ENCODE data around the gene AMFR. TPM values are rescaled to one million over a fixed set of nuclear protein-coding genes. Genes with fewer than 3 reads are reported as not detected.
A peak's percentile ranks its signal among the peaks of the same experiment; 100 is the strongest.

The AMFR gene
- total RNA-seq, 2 experiments from 2014 or later = 42.0 to 45.4 TPM

DNA sequence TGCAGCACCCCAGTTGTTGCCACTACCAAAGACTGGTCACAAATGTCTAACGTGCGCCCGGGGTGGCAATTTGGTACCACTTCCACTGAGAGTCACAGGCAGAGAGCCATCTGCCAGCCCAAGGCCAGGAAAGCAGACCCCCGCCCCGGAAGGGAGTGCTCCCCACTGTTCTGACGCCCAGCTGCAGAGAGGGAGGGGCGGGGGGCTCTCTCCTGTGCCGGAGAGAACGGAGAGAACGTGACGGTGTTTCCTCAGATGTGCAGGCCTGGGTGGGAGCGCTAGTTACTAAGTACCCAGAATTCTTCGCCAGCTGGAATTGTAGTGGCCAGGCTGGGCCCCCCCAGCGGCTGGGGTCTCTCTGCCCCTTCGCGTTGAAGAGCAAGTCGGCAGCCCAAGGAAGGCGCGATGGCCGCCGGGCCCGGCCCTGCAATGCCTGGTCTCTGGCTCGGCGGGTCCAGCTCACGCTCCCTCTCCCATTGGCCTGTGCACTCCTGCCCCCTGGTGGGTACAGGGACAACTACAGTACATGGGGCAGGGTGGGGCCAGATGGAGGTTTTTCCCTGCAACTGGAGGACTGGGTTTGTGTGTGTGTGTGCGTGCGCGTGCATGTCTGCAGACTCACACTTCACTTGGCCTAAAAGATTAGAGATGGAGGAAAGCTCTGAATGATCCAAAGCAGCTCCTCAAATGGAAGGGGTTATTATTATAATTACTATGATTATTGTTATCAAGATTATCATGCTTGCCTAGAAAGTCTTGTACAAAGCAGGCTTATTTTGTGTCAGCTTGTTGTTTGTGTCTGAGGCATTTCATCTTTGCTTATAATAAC lies 107.1 kb downstream of the AMFR start:
- H3K4me1 Mint-ChIP-seq (ENCODE audit: low read depth) = peaks cover 3% of the 10 kb centered on the region
- ChIA-PET CTCF (interaction anchor here (0.6 to 4.3 kb wide), 40 partner anchors 9 to 853 kb away, joined by 3 to 123 read pairs (median 4); no protein-coding TSS in a partner anchor), POLR2A (no interaction called here)
- DNase-seq = peak; percentile 87
- H3K4me3 Mint-ChIP-seq = no peak overlapping the region
- intact Hi-C loops (cut with micrococcal nuclease) = loop anchor here (1.0 to 10.0 kb wide), 6 partner anchors 39 to 853 kb away; no protein-coding TSS in a partner anchor
- no peak overlapping the region for H3K27ac Mint-ChIP-seq
- no peaks in the 10 kb centered on the region for H3K9me3 Mint-ChIP-seq
- H3K27me3 Mint-ChIP-seq = no peaks in the 10 kb centered on the region
- no peaks in the 10 kb centered on the region for H3K36me3 Mint-ChIP-seq

DNA sequence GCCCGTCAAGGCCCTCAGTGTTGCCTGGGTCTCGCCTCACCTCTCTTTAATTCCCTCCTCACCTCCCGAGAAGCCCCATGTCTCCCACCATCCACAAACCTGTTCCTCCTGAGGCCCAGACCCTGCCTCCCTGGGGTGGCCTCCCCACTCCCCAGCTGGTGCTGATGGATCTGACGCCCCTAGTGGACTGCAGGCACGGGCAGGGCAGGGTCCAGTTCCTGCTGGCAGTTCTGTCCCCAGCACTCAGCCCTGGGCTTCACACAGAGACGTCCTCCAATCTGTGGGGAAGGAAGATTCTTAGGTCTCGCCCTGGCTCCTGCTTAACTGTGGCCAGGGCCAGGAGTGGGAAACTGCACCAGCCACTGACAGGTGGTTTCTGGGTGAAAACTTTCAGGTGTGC lies 108.8 kb downstream of the AMFR start:
- ChIA-PET POLR2A (no interaction called here), CTCF (interaction anchor here (2.4 to 4.3 kb wide), 3 partner anchors 275 to 852 kb away, joined by 10 to 123 read pairs (median 38); no protein-coding TSS in a partner anchor)
- H3K4me1 Mint-ChIP-seq (ENCODE audit: low read depth) = peaks cover 3% of the 10 kb centered on the region
- no peaks in the 10 kb centered on the region for H3K9me3 Mint-ChIP-seq
- no peak overlapping the region for H3K4me3 Mint-ChIP-seq
- no peaks in the 10 kb centered on the region for H3K36me3 Mint-ChIP-seq
- no peaks in the 10 kb centered on the region for H3K27me3 Mint-ChIP-seq
- no peak for DNase-seq
- H3K27ac Mint-ChIP-seq = no peak overlapping the region
- intact Hi-C loops (cut with micrococcal nuclease) = loop anchor here (10.0 kb wide), 1 partner anchor 852 kb away; no protein-coding TSS in a partner anchor

DNA sequence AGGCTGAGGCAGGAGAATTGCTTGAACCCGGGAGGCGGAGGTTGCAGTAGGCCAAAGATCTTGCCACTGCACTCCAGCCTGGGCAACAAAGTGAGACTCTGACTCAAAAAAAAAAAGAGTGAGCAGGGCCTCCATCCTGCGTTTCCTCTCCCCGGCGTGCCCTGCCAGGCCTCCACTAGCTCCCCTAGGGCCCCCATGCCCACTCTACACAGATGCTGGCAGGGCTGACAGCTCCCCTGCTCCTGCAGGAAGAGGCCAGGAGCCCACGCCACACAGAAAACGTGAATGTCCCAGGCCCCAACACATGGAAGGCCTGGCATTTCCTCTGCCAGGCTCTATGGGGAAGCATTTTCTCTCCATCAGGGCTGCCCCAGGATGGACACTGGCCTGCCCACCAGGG lies 109.4 kb downstream of the AMFR start:
- ChIA-PET POLR2A (no interaction called here), CTCF (interaction anchor here (1.0 to 4.3 kb wide), 2 partner anchors 371 to 374 kb away, joined by 3 to 123 read pairs; no protein-coding TSS in a partner anchor)
- H3K27me3 Mint-ChIP-seq = no peaks in the 10 kb centered on the region
- H3K4me1 Mint-ChIP-seq (ENCODE audit: low read depth) = peaks cover 3% of the 10 kb centered on the region
- H3K4me3 Mint-ChIP-seq = no peak overlapping the region
- H3K9me3 Mint-ChIP-seq = no peaks in the 10 kb centered on the region
- no peak for DNase-seq
- H3K27ac Mint-ChIP-seq = no peak overlapping the region
- intact Hi-C loops (cut with micrococcal nuclease) = loop anchor here (10.0 kb wide), 1 partner anchor 851 kb away; no protein-coding TSS in a partner anchor
- H3K36me3 Mint-ChIP-seq = no peaks in the 10 kb centered on the region

DNA sequence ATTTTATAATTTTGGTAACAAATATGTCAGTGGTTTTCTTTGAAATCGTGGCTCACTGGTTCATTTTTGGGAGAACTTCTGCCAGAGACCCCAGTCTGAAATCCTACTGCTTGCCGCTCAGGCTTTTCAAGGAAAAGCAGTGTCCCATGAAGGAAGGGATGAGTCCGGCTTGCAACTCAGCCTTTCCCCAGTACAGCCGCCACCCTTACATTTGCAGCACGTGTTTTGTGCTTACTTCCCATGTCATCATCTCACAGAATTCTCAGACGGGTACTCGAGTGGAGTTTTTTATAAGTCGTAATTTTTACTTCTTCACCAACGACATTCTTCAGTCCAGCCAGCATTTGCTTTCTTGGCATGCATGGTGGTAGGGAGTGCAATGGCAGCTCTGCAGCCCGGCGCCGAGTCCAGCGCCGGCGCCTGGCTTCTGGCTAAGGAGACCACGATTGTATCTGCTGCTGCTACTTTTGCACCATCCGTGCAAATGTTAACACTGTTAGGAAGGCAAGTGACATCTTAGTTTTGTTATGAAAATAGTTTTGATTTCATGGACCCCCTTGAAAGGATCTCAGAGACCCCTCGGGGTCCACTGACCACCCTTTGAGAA lies 111.0 kb downstream of the AMFR start:
- Mint-ChIP-seq H3K9me3 (no peaks in the 10 kb centered on the region), H3K4me3 (no peak overlapping the region), H3K27me3 (no peaks in the 10 kb centered on the region), H3K36me3 (no peaks in the 10 kb centered on the region), H3K27ac (no peak overlapping the region), H3K4me1 (ENCODE audit: low read depth) (peaks cover 3% of the 10 kb centered on the region)
- CTCF ChIA-PET = no interaction called here
- intact Hi-C loops (cut with micrococcal nuclease) = loop anchor here (10.0 kb wide), 1 partner anchor 850 kb away; no protein-coding TSS in a partner anchor
- no peak for DNase-seq
- POLR2A ChIA-PET = no interaction called here

DNA sequence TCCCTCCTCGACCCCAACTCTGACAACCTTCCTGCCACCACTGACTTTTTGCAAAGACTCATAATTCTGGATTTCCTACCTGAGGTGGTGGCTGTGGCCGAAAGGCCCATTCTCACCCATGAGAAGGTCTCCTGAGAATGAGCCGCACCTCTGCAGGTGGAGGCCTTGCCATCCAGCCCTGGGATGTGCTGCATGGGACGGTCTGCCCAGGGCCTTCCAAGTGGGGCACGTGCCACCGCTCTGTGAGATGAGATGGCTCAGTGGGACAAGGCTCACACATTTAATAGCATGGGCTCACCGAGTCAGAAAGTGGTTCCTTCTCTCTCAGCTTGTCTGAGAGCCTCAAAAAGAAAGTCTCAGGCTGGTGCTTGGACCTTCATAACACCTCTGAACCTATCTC lies 112.8 kb downstream of the AMFR start:
- DNase-seq = no peak
- CTCF ChIA-PET = no interaction called here
- H3K27ac Mint-ChIP-seq = no peak overlapping the region
- no peaks in the 10 kb centered on the region for H3K36me3 Mint-ChIP-seq
- intact Hi-C loops (cut with micrococcal nuclease) = loop anchor here (10.0 kb wide), 1 partner anchor 848 kb away; no protein-coding TSS in a partner anchor
- no peak overlapping the region for H3K4me3 Mint-ChIP-seq
- POLR2A ChIA-PET = no interaction called here
- H3K27me3 Mint-ChIP-seq = no peaks in the 10 kb centered on the region
- no peaks in the 10 kb centered on the region for H3K4me1 Mint-ChIP-seq (ENCODE audit: low read depth)
- H3K9me3 Mint-ChIP-seq = no peaks in the 10 kb centered on the region

DNA sequence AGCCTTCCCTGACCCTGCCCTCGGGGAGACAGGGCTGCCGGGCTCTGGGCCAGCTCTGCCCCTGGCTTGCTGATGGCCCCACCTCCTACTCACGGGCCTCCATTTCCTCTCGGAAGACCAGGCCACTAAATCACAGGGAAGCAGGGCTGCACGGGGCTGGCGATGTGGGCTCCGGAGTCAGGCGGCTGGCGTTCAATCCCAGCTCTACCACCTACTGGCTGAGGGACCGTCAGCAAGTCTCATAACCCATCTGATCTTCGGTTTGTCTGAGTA lies 113.4 kb downstream of the AMFR start:
- ChIA-PET CTCF (no interaction called here), POLR2A (no interaction called here)
- Mint-ChIP-seq H3K9me3 (no peaks in the 10 kb centered on the region), H3K27me3 (no peaks in the 10 kb centered on the region), H3K4me1 (ENCODE audit: low read depth) (no peaks in the 10 kb centered on the region), H3K4me3 (no peak overlapping the region), H3K27ac (no peak overlapping the region), H3K36me3 (no peaks in the 10 kb centered on the region)
- intact Hi-C loops (cut with micrococcal nuclease) = loop anchor here (10.0 kb wide), 1 partner anchor 847 kb away; no protein-coding TSS in a partner anchor
- DNase-seq = no peak

Other genes with a start within 250 kb of the AMFR start
- 1 to 10 TPM; 1.3 to 1.4 TPM for gene GNAO1, start 234.1 kb downstream of the AMFR start, total RNA-seq
- gene NUDT21, start 25.8 kb upstream of the AMFR start, total RNA-seq = 100 to 1,000 TPM; 352 to 361 TPM
- 10 to 100 TPM; 63.0 to 66.4 TPM for gene OGFOD1, start 26.0 kb upstream of the AMFR start, total RNA-seq
- gene BBS2, start 94.5 kb upstream of the AMFR start, total RNA-seq = 10 to 100 TPM; 21.5 to 22.6 TPM
- not detected for gene MT4, start 139.5 kb upstream of the AMFR start, total RNA-seq
- gene MT3, start 164.0 kb upstream of the AMFR start, total RNA-seq = 1 to 10 TPM; 3.1 to 3.9 TPM
- gene MT2A, start 183.0 kb upstream of the AMFR start, total RNA-seq = 100 to 1,000 TPM; 102 to 105 TPM
- 1 to 10 TPM; 4.4 to 4.8 TPM for gene MT1E, start 200.2 kb upstream of the AMFR start, total RNA-seq
- not detected for gene MT1M, start 207.1 kb upstream of the AMFR start, total RNA-seq
- under 1 TPM in 1 of 2 experiments, not detected in 1; 0.94 TPM for gene MT1A, start 213.1 kb upstream of the AMFR start, total RNA-seq
- not detected for gene MT1B, start 226.3 kb upstream of the AMFR start, total RNA-seq
- gene MT1F, start 232.4 kb upstream of the AMFR start, total RNA-seq = 1 to 10 TPM; 8.5 to 9.2 TPM
- 1 to 10 TPM; 5.0 to 5.8 TPM for gene MT1G, start 242.5 kb upstream of the AMFR start, total RNA-seq
- gene MT1H, start 244.3 kb upstream of the AMFR start, total RNA-seq = under 1 TPM in 1 of 2 experiments, not detected in 1; 0.70 TPM